ENCODE measurements around the gene NHS.

Gene NHS

DNA sequence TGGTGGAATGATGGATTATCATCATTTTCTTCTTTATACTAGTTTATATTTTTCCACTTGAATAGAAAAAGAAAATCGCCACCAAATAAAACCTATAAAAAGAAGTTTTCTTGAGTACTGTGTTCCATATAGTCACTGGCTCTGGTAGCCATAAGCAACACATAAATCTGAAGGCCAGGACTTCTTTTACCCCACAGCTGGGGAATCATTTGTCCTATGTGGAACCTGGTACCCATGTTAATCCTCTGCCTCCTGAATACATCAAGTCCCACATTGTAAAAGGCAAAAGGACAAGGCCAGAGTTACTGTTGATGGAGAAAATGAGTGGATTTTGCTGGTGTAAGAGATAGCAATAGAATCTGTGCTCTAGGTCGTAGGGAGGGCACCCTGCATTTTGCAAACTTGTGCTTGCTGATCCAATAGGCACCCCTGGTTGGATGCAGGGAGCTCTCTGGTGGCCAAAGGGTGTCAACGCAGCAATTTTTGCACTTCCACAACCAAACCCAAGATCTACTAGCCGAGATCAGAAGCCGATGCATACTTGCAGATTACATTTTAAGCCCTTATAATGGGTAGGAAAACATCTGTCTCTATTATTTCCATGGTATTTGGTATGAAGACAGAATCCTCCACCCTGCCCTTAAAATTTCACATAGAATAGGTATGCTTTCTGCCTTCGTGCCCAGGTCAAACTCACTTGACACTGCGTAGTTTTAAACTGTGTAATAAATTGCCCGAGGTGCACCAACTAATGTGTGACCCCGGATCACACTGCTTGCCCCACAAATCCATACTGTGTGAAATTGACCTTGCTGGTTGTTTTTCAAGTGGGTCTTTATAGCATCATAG, 216.1 kb downstream of the NHS start:
- peak; percentile 64 for DNase-seq (ENCODE audit: low spot score)

- peak; percentile 42 for DNase-seq (ENCODE audit: low spot score)
These were observed 216.7 kb downstream of the NHS start for GRCh38 chrX:17591741-17592110.

DNA sequence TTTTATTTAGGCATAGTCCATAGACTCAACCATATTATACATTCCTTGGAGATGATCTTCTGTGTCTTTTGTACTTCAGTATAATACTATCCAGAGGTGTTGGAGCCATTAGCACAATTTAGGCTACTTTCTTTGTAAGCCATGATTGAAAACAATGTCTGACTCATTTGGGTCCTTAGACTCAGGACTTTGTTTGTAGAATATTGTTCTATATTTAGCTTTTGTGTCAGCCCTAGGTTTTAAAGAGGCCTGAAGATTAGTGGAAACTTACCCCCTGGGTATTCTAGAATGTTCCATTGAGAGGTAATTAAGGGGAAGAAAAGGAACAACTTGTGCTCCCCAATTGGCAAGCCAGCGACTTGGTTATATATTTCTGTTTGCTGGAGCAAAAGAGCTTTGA, 217.1 kb downstream of the NHS start:
- DNase-seq (ENCODE audit: low spot score), result no peak

- DNase-seq (ENCODE audit: low spot score), result no peak
These were observed 219.7 kb downstream of the NHS start for GRCh38 chrX:17594693-17595092.

DNA sequence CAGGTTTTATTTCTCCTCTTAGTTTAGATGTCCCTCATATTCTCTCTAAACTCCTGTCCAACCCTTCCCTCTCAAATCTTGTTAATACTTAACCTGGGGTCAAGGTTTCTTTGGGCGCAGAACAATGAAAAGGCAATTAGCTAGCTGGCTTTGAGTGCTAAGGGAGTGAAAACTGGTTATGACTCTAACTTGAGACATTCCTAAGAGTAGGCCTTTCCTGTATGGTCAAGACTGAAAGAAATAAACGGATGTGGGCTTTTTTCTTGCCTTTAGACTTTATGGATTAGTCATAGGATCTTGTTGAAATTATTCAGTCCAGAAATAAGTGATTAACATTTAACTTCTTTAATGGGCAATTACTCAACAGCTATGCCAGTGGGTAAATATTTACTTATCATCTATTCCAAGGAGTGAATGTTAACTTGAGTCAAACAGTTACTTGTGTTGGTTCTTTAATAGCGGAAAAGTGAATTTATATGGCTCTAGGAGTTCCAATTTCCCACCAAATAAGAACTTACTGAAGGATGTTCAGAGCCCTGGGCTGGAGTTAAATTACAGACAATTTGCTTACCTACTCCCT, 220.5 kb downstream of the NHS start:
- DNase-seq (ENCODE audit: low spot score), result no peak

GRCh38 chrX:17596061-17596460, 221.1 kb downstream of the NHS start:
- no peak for DNase-seq (ENCODE audit: low spot score)

DNA sequence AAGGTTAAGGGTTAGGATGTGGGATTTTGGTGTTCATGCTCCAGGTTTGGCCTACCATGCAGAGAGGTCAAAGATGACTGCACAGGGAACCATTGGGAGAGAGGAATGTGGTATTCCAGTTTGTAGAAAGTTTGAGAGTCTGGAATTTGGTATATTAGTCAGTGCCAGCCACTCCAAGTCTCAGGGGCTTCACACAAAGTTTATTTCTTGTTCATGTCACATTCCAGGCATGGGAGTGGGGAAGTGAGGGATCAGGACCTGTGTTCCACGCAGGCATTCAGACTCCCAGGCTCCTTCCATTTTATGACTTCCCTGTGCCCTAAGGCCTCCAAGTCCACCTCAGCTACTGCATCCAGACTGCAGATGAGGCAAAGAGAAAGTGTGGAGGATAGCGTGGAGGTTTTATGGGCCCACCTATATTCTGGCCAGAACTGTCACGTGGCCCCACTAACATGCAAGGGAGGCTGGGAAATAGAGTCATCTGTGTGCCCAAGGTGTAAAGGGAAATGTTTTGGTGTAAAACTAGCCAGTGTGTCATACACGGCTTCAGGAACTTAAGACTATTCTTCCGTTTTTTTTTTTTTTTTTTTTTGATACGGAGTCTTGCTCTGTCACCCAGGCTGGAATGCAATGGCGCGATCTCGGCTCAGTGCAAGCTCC, 221.7 kb downstream of the NHS start:
- DNase-seq (ENCODE audit: low spot score), result no peak

- no peak for DNase-seq (ENCODE audit: low spot score)
These were observed 222.3 kb downstream of the NHS start for GRCh38 chrX:17597327-17597726.

GRCh38 chrX:17597836-17598439, 222.9 kb downstream of the NHS start:
- no peak for DNase-seq (ENCODE audit: low spot score)

GRCh38 chrX:17601441-17602200, 226.6 kb downstream of the NHS start:
- DNase-seq (ENCODE audit: low spot score), result no peak

DNA sequence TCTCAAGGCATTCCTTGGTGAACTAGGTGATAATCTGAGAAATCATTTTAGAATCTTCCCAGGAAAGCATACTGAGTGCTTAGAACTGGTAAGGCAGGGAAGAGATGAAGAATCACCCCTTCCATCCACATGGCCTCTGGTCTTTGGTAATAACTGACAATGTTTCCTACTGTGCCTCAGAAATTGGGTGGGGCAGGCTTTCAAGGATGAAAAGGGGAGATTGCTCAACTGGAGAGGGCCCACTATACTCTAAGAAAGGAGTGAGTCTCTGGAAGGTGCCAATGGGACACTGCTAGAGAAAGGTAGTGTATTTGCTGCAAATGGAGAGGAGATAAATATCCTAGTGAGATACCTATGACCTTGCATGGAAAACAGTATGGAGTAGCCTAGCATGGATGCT, 227.2 kb downstream of the NHS start:
- no peak for DNase-seq (ENCODE audit: low spot score)

GRCh38 chrX:17603196-17603595, 228.2 kb downstream of the NHS start:
- DNase-seq (ENCODE audit: low spot score), result no peak

- DNase-seq (ENCODE audit: low spot score), result peak; percentile 34
These were observed 230.7 kb downstream of the NHS start for GRCh38 chrX:17605676-17606075.

- DNase-seq (ENCODE audit: low spot score), result no peak
These were observed 231.2 kb downstream of the NHS start for GRCh38 chrX:17606231-17606630.

GRCh38 chrX:17608888-17609287, 233.9 kb downstream of the NHS start:
- DNase-seq (ENCODE audit: low spot score), result no peak

GRCh38 chrX:17610788-17611187, 235.8 kb downstream of the NHS start:
- no peak for DNase-seq (ENCODE audit: low spot score)

DNA sequence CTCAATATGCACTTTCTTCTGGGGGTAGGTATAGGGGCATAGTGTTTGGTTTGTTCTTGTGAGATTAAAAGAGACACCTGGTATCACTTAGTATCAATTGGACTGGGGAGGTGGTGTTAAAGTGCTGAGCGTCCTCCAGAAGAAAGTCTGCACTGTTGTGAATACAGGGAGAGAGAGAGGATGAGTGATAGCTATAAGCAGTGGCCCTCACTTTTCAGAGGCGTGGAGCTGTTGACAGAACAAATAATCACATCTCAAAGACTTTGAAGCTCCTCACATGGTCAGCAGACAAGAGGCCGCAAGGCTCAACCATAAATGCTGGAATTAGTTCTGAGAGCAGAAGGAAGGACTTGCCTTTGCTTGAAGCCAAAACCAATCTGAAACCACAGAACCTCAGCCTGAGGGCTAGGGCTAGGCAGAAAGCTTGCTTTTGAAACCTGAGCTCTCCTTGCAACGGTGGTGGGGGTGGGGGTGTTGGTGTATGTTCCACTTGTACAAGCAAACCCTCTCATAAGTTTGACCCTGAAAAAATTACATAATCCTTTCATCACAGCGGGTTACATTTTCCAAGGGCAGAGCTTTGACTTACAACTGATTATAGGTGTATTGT, 239.1 kb downstream of the NHS start:
- no peak for DNase-seq (ENCODE audit: low spot score)

- no peak for DNase-seq (ENCODE audit: low spot score)
These were observed 241.9 kb downstream of the NHS start for GRCh38 chrX:17616936-17617335.

GRCh38 chrX:17617806-17618205, 242.8 kb downstream of the NHS start:
- DNase-seq (ENCODE audit: low spot score), result no peak

- DNase-seq (ENCODE audit: low spot score), result no peak
These were observed 246.7 kb downstream of the NHS start for GRCh38 chrX:17621566-17622270.

DNA sequence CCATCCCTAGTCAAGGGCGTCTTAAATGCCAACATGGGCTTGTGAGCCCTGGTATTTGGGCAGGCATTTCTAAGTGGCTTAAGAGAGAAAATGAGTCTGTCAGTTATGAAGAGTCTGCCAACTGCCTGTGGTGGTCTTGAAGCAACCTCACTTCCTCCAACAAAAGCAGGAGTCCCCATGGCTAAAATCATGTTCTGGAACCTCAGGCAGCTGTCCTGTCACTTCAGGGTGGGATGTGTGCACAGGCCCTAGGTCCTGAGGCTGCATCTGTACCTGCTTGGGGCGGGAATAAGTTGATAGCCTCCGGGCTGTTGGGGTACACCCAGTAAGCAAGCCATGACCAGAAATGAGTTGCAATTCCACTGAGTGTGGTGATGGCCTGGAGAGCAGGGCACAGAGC, 247.3 kb downstream of the NHS start:
- DNase-seq (ENCODE audit: low spot score), result no peak
